Sigmoid colon (tissue), 7 donors: ENCODE data around the gene NTN5. TPM values are rescaled to one million over a fixed set of nuclear protein-coding genes. Genes with fewer than 3 reads are reported as not detected.
A peak's percentile ranks its signal among the peaks of the same experiment; 100 is the strongest.

ENCODE experiments used
- DNase-seq: peaks from one replicate; pipeline ENCODE4 v3.0.0-alpha.2; 2019
- H3K27ac ChIP-seq, 4 donors: fragments of 200-600 bp; sonication (generic); one replicate each; pipeline ENCODE4 v1.5.1; 2016 to 2019; ENCODE audit warnings: mild to moderate bottlenecking in 1 of 4
- H3K27me3 ChIP-seq, 3 donors: fragments of 200-600 bp; sonication (generic); one replicate each; pipeline ENCODE4 v1.5.1; 2019; ENCODE audit warnings: mild to moderate bottlenecking in 1 of 3
- H3K36me3 ChIP-seq, 4 donors: fragments of 200-600 bp; sonication (generic); one replicate each; pipeline ENCODE4 v1.5.1; 2016 to 2019
- H3K4me1 ChIP-seq, 4 donors: fragments of 200-600 bp; sonication (generic); one replicate each; pipeline ENCODE4 v1.5.1; 2017 to 2019
- H3K4me3 ChIP-seq, 4 donors: fragments of 200-600 bp; sonication (generic); one replicate each; pipeline ENCODE4 v1.5.1; 2017 to 2019; ENCODE audit warnings: mild to moderate bottlenecking in 2 of 4, moderate library complexity in 1 of 4
- H3K9me3 ChIP-seq, 4 donors: fragments of 200-600 bp in 3 of 4; sonication (generic) in 3 of 4; one replicate each; pipeline versions ENCODE4 v1.5.1 to v1.6.1; 2013 to 2019
- EP300 ChIP-seq, 4 donors: sonication (generic); formaldehyde crosslinking; IDR thresholded peaks; one replicate each; pipeline ENCODE4 v1.6.1; 2017; ENCODE audit warnings: antibody characterized with exemption in 4 of 4
- POLR2A ChIP-seq, 2 donors: fragments of 450-650 bp; IDR thresholded peaks; one replicate each; pipeline ENCODE4 v1.6.1; 2016; ENCODE audit warnings: antibody characterized with exemption in 2 of 2, mild to moderate bottlenecking in 2 of 2, moderate library complexity in 2 of 2
- POLR2AphosphoS5 ChIP-seq, 4 donors: sonication (generic); formaldehyde crosslinking; IDR thresholded peaks; one replicate each; pipeline ENCODE4 v1.6.1; 2017; ENCODE audit warnings: antibody characterized with exemption in 4 of 4
- WGBS, 2 donors: extraction: QIAGEN DNeasy Blood & Tissue Kit; methylation state at CpG; one replicate each; pipeline ENCODE4 v1.1.7; 2013; 5-methylcytosine and 5-hydroxymethylcytosine counted together
- intact Hi-C: fragments of 100-400 bp; cut with DNase I; formaldehyde crosslinking; loops from one replicate; pipeline ENCODE4 v1.15.1; 2023
- polyA plus RNA-seq, 3 donors: library from polyadenylated mRNA; stranded (reverse); fragments of 200-250 nt; gene quantifications; one replicate each; pipeline ENCODE4 v1.2.3, GENCODE V29; 2013
- total RNA-seq, 4 donors: library from RNA; depleted of rRNA; stranded (reverse); fragments of >200 nt; gene quantifications; one replicate each; pipeline ENCODE4 v1.1.0, GENCODE V29; 2016
- TF ChIP-seq, protein P1 (sequence below), 4 experiments: fragments of 450-650 bp in 3 of 4; fragments of 200-600 bp in 1 of 4; IDR thresholded peaks; one replicate each; pipeline ENCODE4 v1.5.1; 2016 to 2019; ENCODE audit warnings: antibody characterized with exemption in 4 of 4, mild to moderate bottlenecking in 3 of 4, moderate library complexity in 2 of 4
- donor health status: healthy with polysubstance abuse.
- donor health status: Bipolar disorder and iron deficiency.
- donor health status: healthy.

Gene NTN5
- total and polyA plus RNA-seq, 7 donors: 0.32 to 1.2 (median 0.49) TPM; not detected in 4

DNA sequence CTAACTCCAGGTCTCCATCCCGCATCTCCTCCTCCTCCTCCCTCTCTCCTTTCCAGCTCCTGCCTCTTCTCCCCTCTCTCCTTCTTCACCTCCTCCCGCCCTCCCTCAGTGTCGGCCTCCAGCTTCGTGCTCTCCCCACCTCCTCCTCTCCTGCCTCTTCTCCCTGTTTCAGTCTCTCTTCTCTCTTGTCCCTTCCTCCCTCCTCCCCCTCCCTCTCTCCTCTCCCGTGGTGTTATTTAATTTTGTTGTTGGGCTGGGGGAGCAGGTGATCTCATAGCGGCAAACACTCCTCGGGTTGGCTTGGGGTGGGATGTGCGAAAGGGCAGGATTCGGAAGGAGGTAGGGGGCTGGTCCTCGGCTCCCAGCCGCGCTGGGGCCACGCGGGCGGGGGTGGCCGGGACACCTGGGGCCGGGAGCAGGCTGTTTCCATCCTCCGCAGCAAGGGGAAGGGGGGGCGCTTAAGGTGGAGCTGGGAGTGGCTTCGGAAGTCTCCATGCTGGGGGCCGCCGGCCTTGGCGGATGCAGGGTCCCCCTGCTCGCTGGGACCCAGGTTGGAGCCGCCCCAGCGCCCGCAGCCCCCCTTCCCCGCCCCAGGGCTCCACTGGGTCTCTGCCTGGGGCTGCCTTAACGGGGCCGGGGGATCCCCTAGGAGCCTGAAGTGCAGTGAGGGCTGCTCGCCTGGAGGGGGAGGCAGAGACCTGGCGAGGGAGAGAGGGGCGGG lies 26.7 kb downstream of the NTN5 start, which contains the start of gene CA11:
Gene CA11 (minus strand): TSS at position 187 of the 721 bp plus-strand sequence. CDS start 555 bp downstream, outside the sequence.
- 1% methylated on average over 33 of the region's 33 CpGs for WGBS, 2 donors
- no peaks in the 10 kb centered on the region for H3K27me3 ChIP-seq
- peak within 1 kb of the TSS; percentile 88 to 94 (median 92) for H3K27ac ChIP-seq
- H3K36me3 ChIP-seq: no peaks in the 10 kb centered on the region
- peak; percentile 59 to 64 for TF ChIP-seq POLR2A (IDR thresholded peaks at IDR 0.05)
- TF ChIP-seq, protein P1, sequence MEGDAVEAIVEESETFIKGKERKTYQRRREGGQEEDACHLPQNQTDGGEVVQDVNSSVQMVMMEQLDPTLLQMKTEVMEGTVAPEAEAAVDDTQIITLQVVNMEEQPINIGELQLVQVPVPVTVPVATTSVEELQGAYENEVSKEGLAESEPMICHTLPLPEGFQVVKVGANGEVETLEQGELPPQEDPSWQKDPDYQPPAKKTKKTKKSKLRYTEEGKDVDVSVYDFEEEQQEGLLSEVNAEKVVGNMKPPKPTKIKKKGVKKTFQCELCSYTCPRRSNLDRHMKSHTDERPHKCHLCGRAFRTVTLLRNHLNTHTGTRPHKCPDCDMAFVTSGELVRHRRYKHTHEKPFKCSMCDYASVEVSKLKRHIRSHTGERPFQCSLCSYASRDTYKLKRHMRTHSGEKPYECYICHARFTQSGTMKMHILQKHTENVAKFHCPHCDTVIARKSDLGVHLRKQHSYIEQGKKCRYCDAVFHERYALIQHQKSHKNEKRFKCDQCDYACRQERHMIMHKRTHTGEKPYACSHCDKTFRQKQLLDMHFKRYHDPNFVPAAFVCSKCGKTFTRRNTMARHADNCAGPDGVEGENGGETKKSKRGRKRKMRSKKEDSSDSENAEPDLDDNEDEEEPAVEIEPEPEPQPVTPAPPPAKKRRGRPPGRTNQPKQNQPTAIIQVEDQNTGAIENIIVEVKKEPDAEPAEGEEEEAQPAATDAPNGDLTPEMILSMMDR (IDR thresholded peaks at IDR 0.05): peak; percentile 91 to 97 (median 93)
- peak; percentile 27 to 65 (median 39) for TF ChIP-seq POLR2AphosphoS5 (IDR thresholded peaks at IDR 0.05)
- no peak for TF ChIP-seq EP300 (IDR thresholded peaks at IDR 0.05)
- intact Hi-C loops: loop anchor here (1.0 to 5.0 kb wide), 5 partner anchors 29 to 191 kb away; partner anchors contain the start of gene HSD17B14
- peaks cover 0 to 22% (median 20%) of the 10 kb centered on the region in 4 donors for H3K4me1 ChIP-seq
- DNase-seq: peak; percentile 95
- no peaks in the 10 kb centered on the region for H3K9me3 ChIP-seq
- H3K4me3 ChIP-seq: peak within 1 kb of the TSS; percentile 48 to 63 (median 58)

DNA sequence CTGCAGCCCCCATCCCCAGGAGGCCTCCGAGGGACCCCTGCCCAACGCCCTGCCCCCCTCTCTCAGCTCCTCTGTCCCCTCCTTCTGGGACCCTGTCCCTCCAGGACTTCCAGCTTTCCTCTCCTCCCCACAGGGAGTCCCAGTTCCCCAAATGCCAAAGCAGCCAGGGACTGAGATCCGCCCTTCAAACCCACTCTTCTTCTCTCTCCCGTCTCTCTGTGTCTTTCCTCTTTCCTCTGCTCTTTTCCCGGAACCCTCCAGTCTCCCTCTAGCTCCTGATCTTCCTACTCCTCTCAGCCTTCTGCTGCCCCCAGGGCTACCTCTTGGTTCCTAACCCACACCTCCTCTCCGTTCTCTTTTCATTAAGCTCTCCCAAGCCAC lies 27.2 kb downstream of the NTN5 start:
- no peaks in the 10 kb centered on the region for H3K27me3 ChIP-seq
- peak overlapping the region; percentile 48 to 63 (median 58) for H3K4me3 ChIP-seq
- H3K27ac ChIP-seq: peak overlapping the region; percentile 88 to 94 (median 92)
- 1 to 2% methylated on average over 6 of the region's 6 CpGs for WGBS, 2 donors
- peaks cover 0 to 22% (median 20%) of the 10 kb centered on the region in 4 donors for H3K4me1 ChIP-seq
- no peak for DNase-seq
- no peaks in the 10 kb centered on the region for H3K9me3 ChIP-seq
- TF ChIP-seq POLR2AphosphoS5 (IDR thresholded peaks at IDR 0.05) (no peak), EP300 (IDR thresholded peaks at IDR 0.05) (no peak), POLR2A (IDR thresholded peaks at IDR 0.05) (no peak)
- TF ChIP-seq, protein P1 (IDR thresholded peaks at IDR 0.05): no peak
- H3K36me3 ChIP-seq: no peaks in the 10 kb centered on the region
- intact Hi-C loops: loop anchor here (5.0 kb wide), 1 partner anchor 192 kb away; the partner anchor contains the start of gene HSD17B14

DNA sequence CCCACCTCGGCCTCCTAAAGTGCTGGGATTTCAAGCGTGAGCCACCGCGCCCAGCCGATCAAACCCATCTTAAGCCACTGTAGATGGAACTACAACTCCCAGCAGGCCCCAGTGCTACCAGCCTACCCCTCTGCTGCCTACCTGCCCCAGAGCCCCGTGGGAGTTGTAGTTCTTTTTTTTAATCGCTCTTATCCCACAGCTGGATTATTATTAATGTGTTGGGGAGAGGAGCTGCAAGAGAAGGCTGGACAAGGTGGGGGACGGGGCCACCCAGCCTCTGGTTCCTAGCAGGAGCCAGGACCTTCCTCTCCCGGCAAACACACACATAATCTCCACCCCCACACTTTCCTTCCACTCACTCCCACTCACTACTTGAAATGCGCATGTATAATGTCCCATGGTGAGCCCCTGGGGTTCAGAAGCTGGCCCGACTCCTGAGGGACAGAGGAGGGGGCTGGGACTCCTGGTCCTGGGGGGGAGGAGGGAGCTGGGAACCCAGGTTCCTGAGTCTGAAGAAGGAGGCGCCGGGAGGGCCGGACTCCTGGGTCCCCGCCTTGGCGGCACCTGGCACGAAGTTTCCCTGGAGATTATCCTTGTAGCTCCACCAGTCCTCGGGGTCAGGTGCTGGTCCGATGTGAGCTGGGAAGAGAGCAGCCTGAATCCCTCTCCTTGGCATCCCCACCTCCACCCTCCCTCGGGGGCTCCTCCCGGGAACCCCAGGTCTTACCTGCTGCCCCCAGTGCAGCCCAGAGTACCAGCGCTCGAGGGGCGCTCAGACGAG lies 27.8 kb downstream of the NTN5 start:
- TF ChIP-seq POLR2A (IDR thresholded peaks at IDR 0.05): no peak
- no peak for TF ChIP-seq EP300 (IDR thresholded peaks at IDR 0.05)
- TF ChIP-seq, protein P1 (IDR thresholded peaks at IDR 0.05): no peak
- TF ChIP-seq POLR2AphosphoS5 (IDR thresholded peaks at IDR 0.05): peak in 2 of 4 donors; percentile 19 to 49
- no peaks in the 10 kb centered on the region for H3K9me3 ChIP-seq
- 4 to 10% methylated on average over 25 of the region's 25 CpGs for WGBS, 2 donors
- peak overlapping the region; percentile 88 to 94 (median 92) for H3K27ac ChIP-seq
- peak overlapping the region; percentile 48 to 63 (median 58) for H3K4me3 ChIP-seq
- no peaks in the 10 kb centered on the region for H3K36me3 ChIP-seq
- intact Hi-C loops: loop anchor here (5.0 kb wide), 1 partner anchor 192 kb away; the partner anchor contains the start of gene HSD17B14
- peaks cover 0 to 22% (median 20%) of the 10 kb centered on the region in 4 donors for H3K4me1 ChIP-seq
- peak; percentile 93 for DNase-seq
- no peaks in the 10 kb centered on the region for H3K27me3 ChIP-seq

DNA sequence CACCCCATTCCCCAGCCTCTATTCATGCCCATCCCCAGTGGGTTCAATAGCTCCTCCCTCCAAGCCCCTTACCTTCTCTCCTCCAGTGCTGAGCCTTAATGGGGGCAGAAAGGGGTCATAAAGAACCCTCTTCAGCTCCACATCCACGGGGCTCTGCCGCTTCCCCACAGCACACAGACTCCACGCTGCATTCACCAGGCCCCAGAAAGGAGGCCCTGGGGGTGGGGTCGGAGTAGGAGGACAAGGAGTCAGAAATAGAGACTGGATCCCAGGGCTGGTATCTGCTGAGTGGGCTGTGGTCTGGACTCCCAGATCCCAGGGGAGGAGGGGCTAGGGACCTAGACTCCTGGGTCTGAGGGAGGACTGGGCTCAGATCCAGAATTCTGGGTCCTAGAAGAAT lies 28.5 kb downstream of the NTN5 start:
- WGBS, 2 donors: 70 to 75% methylated on average over 4 of the region's 4 CpGs
- TF ChIP-seq EP300 (IDR thresholded peaks at IDR 0.05): no peak
- TF ChIP-seq, protein P1 (IDR thresholded peaks at IDR 0.05): no peak
- no peak for TF ChIP-seq POLR2A (IDR thresholded peaks at IDR 0.05)
- TF ChIP-seq POLR2AphosphoS5 (IDR thresholded peaks at IDR 0.05): no peak

More for the DNA sequence above, 28.5 kb downstream of the NTN5 start:
- intact Hi-C loops: no loop called here
- Histone ChIP-seq H3K36me3 (no peaks in the 10 kb centered on the region), H3K27me3 (no peaks in the 10 kb centered on the region), H3K4me1 (peaks cover 0 to 25% (median 20%) of the 10 kb centered on the region in 4 donors), H3K27ac (peak overlapping the region in 3 of 4 donors; percentile 88 to 94 (median 92)), H3K9me3 (no peaks in the 10 kb centered on the region), H3K4me3 (peak overlapping the region in 3 of 4 donors; percentile 48 to 63 (median 58))
- no peak for DNase-seq
